SH-SY5Y (cell line): Measurements from ENCODE around the gene BCAN.

Experiments
- GATA2 ChIP-seq: IDR thresholded peaks from 2 replicates; pipeline ENCODE4 v1.6.1; 2011; ENCODE audit warnings: mild to moderate bottlenecking, low read depth, low read length
- GATA3 ChIP-seq: IDR thresholded peaks from 2 replicates; pipeline ENCODE4 v1.6.1; 2011; ENCODE audit warnings: low read depth, mild to moderate bottlenecking, low read length, moderate library complexity

DNA sequence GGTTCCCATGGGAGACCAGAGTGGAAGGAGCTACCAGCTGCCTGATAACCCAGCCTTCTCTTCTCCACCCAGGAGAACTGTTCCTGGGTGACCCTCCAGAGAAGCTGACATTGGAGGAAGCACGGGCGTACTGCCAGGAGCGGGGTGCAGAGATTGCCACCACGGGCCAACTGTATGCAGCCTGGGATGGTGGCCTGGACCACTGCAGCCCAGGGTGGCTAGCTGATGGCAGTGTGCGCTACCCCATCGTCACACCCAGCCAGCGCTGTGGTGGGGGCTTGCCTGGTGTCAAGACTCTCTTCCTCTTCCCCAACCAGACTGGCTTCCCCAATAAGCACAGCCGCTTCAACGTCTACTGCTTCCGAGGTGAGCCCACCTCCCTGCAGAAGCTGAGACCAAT, 6.6 kb downstream of the BCAN start:
- no peak for TF ChIP-seq GATA3
- no peak for TF ChIP-seq GATA2
